GM12872 (cell line): Measurements from ENCODE around the gene CRELD2.

ENCODE experiments used
- CTCF ChIP-seq: IDR thresholded peaks from 3 replicates; pipeline ENCODE4 v1.5.1; 2011; ENCODE audit warnings: low read depth, mild to moderate bottlenecking, low read length, moderate library complexity; ENCODE audit not compliant: insufficient read depth

Gene CRELD2

GRCh38 chr22:49951986-49952896 is 33.8 kb downstream of the CRELD2 start:
- no peak for TF ChIP-seq CTCF

- TF ChIP-seq CTCF, result no peak
Observed at GRCh38 chr22:49953027-49953679, 34.7 kb downstream of the CRELD2 start.

- no peak for TF ChIP-seq CTCF
Observed at GRCh38 chr22:49953680-49954344, 35.4 kb downstream of the CRELD2 start.

GRCh38 chr22:49954354-49954753 is 35.9 kb downstream of the CRELD2 start:
- TF ChIP-seq CTCF, result no peak

- no peak for TF ChIP-seq CTCF
Observed at GRCh38 chr22:49954991-49955580, 36.7 kb downstream of the CRELD2 start.

GRCh38 chr22:49955581-49956417 is 37.4 kb downstream of the CRELD2 start:
- no peak for TF ChIP-seq CTCF
